ENCODE data around the gene KLF9.

GRCh38 chr9:70438341-70438928 is 24.0 kb upstream of the KLF9 start:
- TF ChIP-seq CTCF (IDR thresholded peaks at IDR 0.05; ENCODE audit: insufficient read depth, low read length, poor library complexity, severe bottlenecking) (no peak), EZH2phosphoT487 (conservative IDR thresholded peaks at IDR 0.05; ENCODE audit: low read length) (no peak)

All from SU-DHL-6 (cell line).